Gastrocnemius medialis (tissue), 4 donors: ENCODE data around the gene KIF26B. TPM values are rescaled to one million over a fixed set of nuclear protein-coding genes. Genes with fewer than 3 reads are reported as not detected.

Experiments used
- ATAC-seq, 2 donors: fragments of 150-250 bp; one replicate each; pipeline ENCODE4 v1.9.1; 2016
- DNase-seq, 2 donors: peaks; one replicate each; pipeline ENCODE4 v3.0.0-alpha.2; 2019
- H3K27ac ChIP-seq, 4 donors: fragments of 200-600 bp; sonication (generic); 1 replicate in 1 of 4; 2 replicates in 3 of 4; pipeline ENCODE4 v1.5.1; 2016 to 2018; ENCODE audit warnings: mild to moderate bottlenecking in 2 of 4, moderate library complexity in 1 of 4
- H3K27me3 ChIP-seq, 3 donors: fragments of 200-600 bp; sonication (generic) in 2 of 3; 1 replicate in 1 of 3; 2 replicates in 2 of 3; pipeline versions ENCODE4 v1.5.1 to v1.6.0; 2016 to 2019; ENCODE audit warnings: mild to moderate bottlenecking in 1 of 3, moderate library complexity in 1 of 3
- H3K36me3 ChIP-seq, 2 donors: fragments of 200-600 bp; sonication (generic) in 1 of 2; one replicate each; pipeline ENCODE4 v1.5.1; 2017 to 2018
- H3K4me1 ChIP-seq, 2 donors: fragments of 200-600 bp; sonication (generic) in 1 of 2; one replicate each; pipeline ENCODE4 v1.5.1; 2016 to 2017; ENCODE audit warnings: mild to moderate bottlenecking in 2 of 2
- H3K4me3 ChIP-seq, 4 donors: fragments of 200-600 bp; sonication (generic) in 3 of 4; 1 replicate in 1 of 4; 2 replicates in 3 of 4; pipeline ENCODE4 v1.5.1; 2016 to 2019; ENCODE audit warnings: mild to moderate bottlenecking in 2 of 4
- H3K9me3 ChIP-seq, 3 donors: fragments of 200-600 bp; sonication (generic) in 2 of 3; 1 replicate in 1 of 3; 2 replicates in 2 of 3; pipeline ENCODE4 v1.5.1; 2016 to 2019
- POLR2A ChIP-seq, 2 donors: fragments of 450-650 bp; IDR thresholded peaks; one replicate each; pipeline ENCODE4 v1.6.1; 2017; ENCODE audit warnings: antibody characterized with exemption in 2 of 2, mild to moderate bottlenecking in 2 of 2, moderate library complexity in 2 of 2
- in situ Hi-C, 4 donors: fragments of 200-750 bp; cut with MboI; loops; one replicate each; pipeline versions ENCODE4 v1.15.0 to v1.8.0; 2017; ENCODE audit warnings: low sequenced_read_pairs in 4 of 4
- intact Hi-C: fragments of 100-400 bp; cut with DNase I; formaldehyde crosslinking; loops from one replicate; pipeline ENCODE4 v1.15.1; 2023; ENCODE audit warnings: low total_unique reads
- total RNA-seq, 4 donors: library from RNA; depleted of rRNA; stranded (reverse); fragments of >200 nt; gene quantifications; one replicate each; pipeline versions ENCODE4 v1.1.0 to v1.2.3, GENCODE V29; 2016
- TF ChIP-seq, protein P1 (sequence below), 5 experiments: fragments of 450-650 bp in 3 of 5; fragments of 200-600 bp in 2 of 5; sonication (generic) in 2 of 5; IDR thresholded peaks in 4 of 5; conservative IDR thresholded peaks in 1 of 5; 1 replicate in 4 of 5; 2 replicates in 1 of 5; pipeline ENCODE4 v1.5.1; 2016 to 2019; ENCODE audit warnings: antibody characterized with exemption in 5 of 5, mild to moderate bottlenecking in 3 of 5, moderate library complexity in 3 of 5

KIF26B gene
- total RNA-seq, 4 donors from 2014 or later = 0.02 to 0.20 (median 0.10) TPM; not detected in 1

DNA sequence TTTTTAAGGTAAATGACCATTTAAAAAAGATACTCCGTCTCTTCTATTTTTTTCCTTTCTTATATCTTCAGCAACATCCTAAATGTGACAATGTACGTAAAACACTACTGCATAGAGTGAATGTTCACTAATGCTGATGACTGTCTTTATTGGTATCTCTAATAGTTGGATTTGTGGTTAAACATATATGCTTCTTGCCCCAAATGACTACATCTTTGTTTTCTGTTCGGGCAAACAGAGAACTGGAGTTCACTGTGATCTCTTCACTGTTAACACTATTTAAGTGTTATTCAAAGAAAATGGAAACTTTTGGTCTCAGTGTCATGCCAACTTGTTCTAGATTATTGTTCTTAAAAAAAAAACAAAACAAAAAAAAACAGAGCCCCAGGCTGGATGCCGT, 109.4 kb downstream of the KIF26B start:
- no peak overlapping the region for H3K4me3 ChIP-seq
- intact Hi-C loops = no loop called here
- no peaks in the 10 kb centered on the region for H3K36me3 ChIP-seq

DNA sequence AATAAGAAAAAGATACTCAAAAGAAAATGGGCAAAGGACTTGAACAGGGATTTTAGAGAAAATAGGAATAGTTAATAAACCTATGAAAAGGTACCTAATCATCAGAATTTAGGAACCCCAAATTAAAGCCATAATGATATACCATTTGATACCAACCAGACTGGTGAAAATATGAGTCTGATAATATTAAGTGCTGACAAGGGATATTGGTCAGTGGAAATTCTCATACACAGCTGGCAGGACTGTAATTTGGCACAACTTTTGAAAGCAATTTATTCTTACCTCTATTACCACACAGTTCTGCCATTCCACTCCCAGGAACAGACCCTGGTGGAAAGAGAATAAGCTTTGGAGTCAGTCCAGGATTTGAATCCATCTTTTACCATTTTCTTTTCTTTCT, 111.3 kb downstream of the KIF26B start:
- H3K4me3 ChIP-seq = no peak overlapping the region
- DNase-seq (no peak), ATAC-seq (no peak)
- H3K27me3 ChIP-seq = no peaks in the 10 kb centered on the region
- no peaks in the 10 kb centered on the region for H3K36me3 ChIP-seq
- no peak overlapping the region for H3K27ac ChIP-seq
- in situ Hi-C loops = no loop called here
- no peaks in the 10 kb centered on the region for H3K9me3 ChIP-seq
- H3K4me1 ChIP-seq = no peaks in the 10 kb centered on the region
- TF ChIP-seq, protein P1, sequence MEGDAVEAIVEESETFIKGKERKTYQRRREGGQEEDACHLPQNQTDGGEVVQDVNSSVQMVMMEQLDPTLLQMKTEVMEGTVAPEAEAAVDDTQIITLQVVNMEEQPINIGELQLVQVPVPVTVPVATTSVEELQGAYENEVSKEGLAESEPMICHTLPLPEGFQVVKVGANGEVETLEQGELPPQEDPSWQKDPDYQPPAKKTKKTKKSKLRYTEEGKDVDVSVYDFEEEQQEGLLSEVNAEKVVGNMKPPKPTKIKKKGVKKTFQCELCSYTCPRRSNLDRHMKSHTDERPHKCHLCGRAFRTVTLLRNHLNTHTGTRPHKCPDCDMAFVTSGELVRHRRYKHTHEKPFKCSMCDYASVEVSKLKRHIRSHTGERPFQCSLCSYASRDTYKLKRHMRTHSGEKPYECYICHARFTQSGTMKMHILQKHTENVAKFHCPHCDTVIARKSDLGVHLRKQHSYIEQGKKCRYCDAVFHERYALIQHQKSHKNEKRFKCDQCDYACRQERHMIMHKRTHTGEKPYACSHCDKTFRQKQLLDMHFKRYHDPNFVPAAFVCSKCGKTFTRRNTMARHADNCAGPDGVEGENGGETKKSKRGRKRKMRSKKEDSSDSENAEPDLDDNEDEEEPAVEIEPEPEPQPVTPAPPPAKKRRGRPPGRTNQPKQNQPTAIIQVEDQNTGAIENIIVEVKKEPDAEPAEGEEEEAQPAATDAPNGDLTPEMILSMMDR (IDR thresholded peaks at IDR 0.05 in 4 of 5, conservative IDR thresholded peaks at IDR 0.05 in 1 of 5) = no peak
- TF ChIP-seq POLR2A (IDR thresholded peaks at IDR 0.05) = no peak
- intact Hi-C loops = no loop called here

More for the DNA sequence above, 109.4 kb downstream of the KIF26B start:
- H3K27me3 ChIP-seq = no peaks in the 10 kb centered on the region
- no peak for DNase-seq
- no peak for TF ChIP-seq POLR2A (IDR thresholded peaks at IDR 0.05)
- TF ChIP-seq, protein P1 (IDR thresholded peaks at IDR 0.05 in 4 of 5, conservative IDR thresholded peaks at IDR 0.05 in 1 of 5) = no peak
- H3K4me1 ChIP-seq = no peaks in the 10 kb centered on the region
- no peak overlapping the region for H3K27ac ChIP-seq
- in situ Hi-C loops = no loop called here
- H3K9me3 ChIP-seq = no peaks in the 10 kb centered on the region
- ATAC-seq = no peak

DNA sequence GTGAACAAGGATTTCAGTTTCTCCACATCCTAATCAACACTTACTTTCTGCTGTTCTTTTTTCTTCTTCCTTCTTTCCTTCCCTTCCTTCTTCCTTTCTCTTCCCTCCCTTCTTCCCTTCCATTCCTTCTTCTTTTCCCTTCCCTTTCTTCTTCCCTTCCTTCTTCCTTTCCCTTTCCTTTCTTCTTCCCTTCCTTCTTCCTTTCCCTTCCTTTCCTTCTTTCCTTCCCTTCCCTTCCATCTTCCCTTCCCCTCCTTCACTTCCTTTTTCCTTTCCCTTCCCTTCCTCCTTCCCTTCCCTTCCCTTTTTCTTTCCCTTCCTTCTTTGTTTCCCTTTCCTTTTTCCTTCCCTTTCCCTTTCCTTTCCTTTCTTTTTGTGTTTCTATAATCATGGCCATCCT, 115.3 kb downstream of the KIF26B start:
- TF ChIP-seq, protein P1 (IDR thresholded peaks at IDR 0.05 in 4 of 5, conservative IDR thresholded peaks at IDR 0.05 in 1 of 5) = no peak
- TF ChIP-seq POLR2A (IDR thresholded peaks at IDR 0.05) = no peak
- peaks cover 0 to 2% (median 0%) of the 10 kb centered on the region in 3 donors for H3K27me3 ChIP-seq
- in situ Hi-C loops = no loop called here
- DNase-seq = no peak
- H3K36me3 ChIP-seq = no peaks in the 10 kb centered on the region
- H3K4me1 ChIP-seq = no peaks in the 10 kb centered on the region
- no peaks in the 10 kb centered on the region for H3K9me3 ChIP-seq
- H3K4me3 ChIP-seq = no peak overlapping the region
- no peak overlapping the region for H3K27ac ChIP-seq
- intact Hi-C loops = loop anchor here (10.0 kb wide), 1 partner anchor 65 kb away; no protein-coding TSS in a partner anchor
- no peak for ATAC-seq

DNA sequence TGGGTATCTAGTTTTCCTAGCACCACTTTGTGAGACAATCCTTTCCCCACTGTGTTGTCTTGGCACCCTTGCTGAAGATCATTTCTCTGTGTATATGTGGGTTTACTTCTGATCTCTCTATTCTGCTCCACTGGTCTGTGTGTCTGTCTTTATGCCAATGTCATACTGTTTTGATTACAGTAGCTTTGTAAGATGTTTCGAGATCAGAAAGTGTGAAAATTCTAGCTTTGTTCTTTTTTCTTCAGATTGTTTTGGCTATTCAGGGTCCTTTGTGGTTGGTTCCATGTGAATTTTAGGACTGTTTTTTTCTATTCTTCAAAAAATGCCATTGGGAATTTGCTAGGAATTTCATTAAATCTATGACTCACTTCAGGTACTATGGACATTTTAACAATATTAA, 116.2 kb downstream of the KIF26B start:
- in situ Hi-C loops = no loop called here
- peaks cover 0 to 2% (median 0%) of the 10 kb centered on the region in 3 donors for H3K27me3 ChIP-seq
- no peak for TF ChIP-seq POLR2A (IDR thresholded peaks at IDR 0.05)
- TF ChIP-seq, protein P1 (IDR thresholded peaks at IDR 0.05 in 4 of 5, conservative IDR thresholded peaks at IDR 0.05 in 1 of 5) = no peak

DNA sequence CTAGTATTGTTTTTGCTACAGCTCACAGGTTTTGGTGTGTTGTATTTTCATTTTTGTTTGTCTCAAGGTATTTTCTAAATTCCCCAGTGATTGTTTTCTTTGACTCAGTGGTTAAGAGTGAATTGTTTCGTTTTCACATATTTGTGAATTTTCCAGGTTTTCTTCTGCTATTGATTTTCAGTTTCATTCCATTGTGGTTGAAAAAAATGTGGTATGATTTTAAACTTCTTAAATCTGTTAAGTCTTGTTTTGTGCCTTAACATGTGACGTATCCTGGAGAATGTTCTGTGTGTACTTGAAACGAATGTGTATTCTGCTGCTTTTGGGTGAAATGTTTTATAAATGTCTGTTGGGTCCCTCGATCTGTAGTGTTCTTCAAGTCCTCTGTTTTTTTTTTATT, 117.9 kb downstream of the KIF26B start:
- intact Hi-C loops = loop anchor here (10.0 kb wide), 1 partner anchor 62 kb away; no protein-coding TSS in a partner anchor
- H3K9me3 ChIP-seq = no peaks in the 10 kb centered on the region

More for the DNA sequence above, 116.2 kb downstream of the KIF26B start:
- no peak for DNase-seq
- Histone ChIP-seq H3K4me1 (no peaks in the 10 kb centered on the region), H3K36me3 (no peaks in the 10 kb centered on the region), H3K27ac (no peak overlapping the region), H3K4me3 (no peak overlapping the region), H3K9me3 (no peaks in the 10 kb centered on the region)
- ATAC-seq = no peak
- intact Hi-C loops = loop anchor here (10.0 kb wide), 1 partner anchor 64 kb away; no protein-coding TSS in a partner anchor

More for the DNA sequence above, 117.9 kb downstream of the KIF26B start:
- no peaks in the 10 kb centered on the region for H3K36me3 ChIP-seq
- H3K4me3 ChIP-seq = no peak overlapping the region
- H3K27ac ChIP-seq = no peak overlapping the region
- TF ChIP-seq POLR2A (IDR thresholded peaks at IDR 0.05) = no peak
- TF ChIP-seq, protein P1 (IDR thresholded peaks at IDR 0.05 in 4 of 5, conservative IDR thresholded peaks at IDR 0.05 in 1 of 5) = no peak
- H3K4me1 ChIP-seq = no peaks in the 10 kb centered on the region
- DNase-seq = no peak
- ATAC-seq = no peak
- in situ Hi-C loops = no loop called here
- H3K27me3 ChIP-seq = peaks cover 0 to 2% (median 0%) of the 10 kb centered on the region in 3 donors
